ENCODE measurements around the gene MKRN2.

GRCh38 chr3:12560505-12561190 is 3.8 kb downstream of the MKRN2 start:
- TF ChIP-seq CTCF (IDR thresholded peaks at IDR 0.05) = no peak
- TF ChIP-seq POLR2A (IDR thresholded peaks at IDR 0.05) = no peak
- TF ChIP-seq EP300 (IDR thresholded peaks at IDR 0.05) = no peak
